GM19452 (cell line): Measurements from ENCODE around the gene DOCK2.
"Not testable (repeated sequence)": the region's sequence is repeated elsewhere in the genome, so short reads cannot be mapped to it uniquely, and the experiment has no call there.

Experiments
- ATAC-seq: cut with Tn5 transposase; IDR thresholded peaks from one replicate; pipeline ENCODE4 v1.9.1; 2021; ENCODE audit not compliant: unreplicated experiment

DOCK2 gene

GRCh38 chr5:169637085-169637548, at the start of gene DOCK2:
Gene DOCK2, plus strand, starts transcription at chr5:169637275. Its CDS starts 52 bp downstream, at chr5:169637327.
- peak; percentile 91 for ATAC-seq

- no peak for ATAC-seq
These were observed 46.5 kb upstream of the DOCK2 start for GRCh38 chr5:169590602-169591001.

GRCh38 chr5:169591636-169592035, 45.4 kb upstream of the DOCK2 start:
- no peak for ATAC-seq

- no peak for ATAC-seq
These were observed 44.0 kb upstream of the DOCK2 start for GRCh38 chr5:169592937-169593650.

GRCh38 chr5:169595172-169595820, 41.8 kb upstream of the DOCK2 start:
- ATAC-seq: no peak

GRCh38 chr5:169599451-169599850, 37.6 kb upstream of the DOCK2 start:
- no peak for ATAC-seq

- ATAC-seq: no peak
These were observed 34.5 kb upstream of the DOCK2 start for GRCh38 chr5:169602535-169602934.

- ATAC-seq: no peak
These were observed 30.8 kb upstream of the DOCK2 start for GRCh38 chr5:169606279-169606678.

- ATAC-seq: no peak
These were observed 29.2 kb upstream of the DOCK2 start for GRCh38 chr5:169607882-169608281.

- no peak for ATAC-seq
These were observed 27.4 kb upstream of the DOCK2 start for GRCh38 chr5:169609716-169610115.

GRCh38 chr5:169610606-169611005, 26.5 kb upstream of the DOCK2 start:
- ATAC-seq: no peak

GRCh38 chr5:169615561-169615960, 21.5 kb upstream of the DOCK2 start:
- ATAC-seq: no peak

GRCh38 chr5:169624307-169624706, 12.8 kb upstream of the DOCK2 start:
- ATAC-seq: not testable (repeated sequence)

- ATAC-seq: no peak
These were observed 10.3 kb upstream of the DOCK2 start for GRCh38 chr5:169626779-169627178.

- no peak for ATAC-seq
These were observed 9.5 kb upstream of the DOCK2 start for GRCh38 chr5:169627551-169627950.

GRCh38 chr5:169628892-169629291, 8.2 kb upstream of the DOCK2 start:
- no peak for ATAC-seq

- no peak for ATAC-seq
These were observed 7.1 kb upstream of the DOCK2 start for GRCh38 chr5:169629847-169630548.

- no peak for ATAC-seq
These were observed 5.7 kb upstream of the DOCK2 start for GRCh38 chr5:169631360-169631759.

- no peak for ATAC-seq
These were observed 4.1 kb upstream of the DOCK2 start for GRCh38 chr5:169632946-169633345.

GRCh38 chr5:169634606-169635005, 2.5 kb upstream of the DOCK2 start:
- ATAC-seq: no peak

GRCh38 chr5:169635936-169636335, 1.1 kb upstream of the DOCK2 start:
- ATAC-seq: no peak
